HFFc6 (cell line): ENCODE measurements around the gene RAPGEF5. TPM values are rescaled to one million over a fixed set of nuclear protein-coding genes. Genes with fewer than 3 reads are reported as not detected.

Experiments
- DNase-seq: peaks from one replicate; pipeline ENCODE4 v3.0.0-alpha.2; 2018
- H3K27ac Mint-ChIP-seq: 2 replicates; pipeline ENCODE4 v1.8.0; 2020; ENCODE audit warnings: mild to moderate bottlenecking, mixed read lengths
- H3K27me3 Mint-ChIP-seq: 2 replicates; pipeline ENCODE4 v1.8.0; 2021; ENCODE audit warnings: mild to moderate bottlenecking, moderate library complexity, mixed read lengths; ENCODE audit not compliant: insufficient read depth
- H3K36me3 Mint-ChIP-seq: 2 replicates; pipeline ENCODE4 v1.8.0; 2021; ENCODE audit warnings: low read depth, mixed read lengths
- H3K4me1 Mint-ChIP-seq: 2 replicates; pipeline ENCODE4 v1.8.0; 2020; ENCODE audit warnings: low read depth, mixed read lengths
- H3K4me3 Mint-ChIP-seq: 2 replicates; pipeline ENCODE4 v1.8.0; 2020; ENCODE audit warnings: mild to moderate bottlenecking, moderate library complexity, mixed read lengths
- H3K9me3 Mint-ChIP-seq: 2 replicates; pipeline ENCODE4 v1.8.0; 2020; ENCODE audit warnings: mild to moderate bottlenecking, mixed read lengths
- CTCF ChIP-seq: fragments of 200-600 bp; sonication (generic); IDR thresholded peaks from 2 replicates; pipeline ENCODE4 v1.5.0; 2021; ENCODE audit warnings: antibody characterized with exemption, mild to moderate bottlenecking
- total RNA-seq, 6 experiments: library from RNA; stranded (reverse); fragmentation: NEBNext Ultra II Directional; extraction: Animal tissue kit (Norgen Biotek cat#: 25700); gene quantifications; 2 replicates in 1 of 6; 3 replicates in 5 of 6; pipeline ENCODE4 v1.2.3, GENCODE V29; 2021

The RAPGEF5 gene
- total RNA-seq, 6 experiments from 2014 or later = 0.33 to 2.4 (median 1.3) TPM

DNA sequence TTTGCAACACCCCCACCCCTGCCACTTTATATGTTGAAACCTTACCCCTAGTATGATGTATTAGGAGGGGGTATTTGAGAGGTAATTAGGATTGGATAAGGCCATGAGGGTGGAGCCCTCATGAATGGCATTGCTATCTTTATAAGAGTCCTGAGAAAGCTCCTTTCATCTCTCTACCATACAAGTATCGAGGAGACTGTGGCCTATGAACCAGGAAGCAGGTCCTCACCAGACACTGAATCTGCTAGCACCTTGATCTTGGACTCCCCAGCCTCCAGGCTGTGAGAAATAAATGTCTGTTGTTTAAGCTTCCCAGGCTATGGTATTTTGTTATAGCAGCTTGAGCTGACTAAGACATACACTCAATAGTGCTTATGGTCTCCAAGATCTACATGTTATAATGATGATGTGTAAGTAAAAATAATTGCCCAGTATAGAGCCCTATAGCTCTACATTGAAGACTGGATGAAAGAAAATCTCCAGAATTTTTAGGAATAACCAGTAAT is 188.8 kb downstream of the RAPGEF5 start:
- Mint-ChIP-seq H3K36me3 (no peaks in the 10 kb centered on the region), H3K4me3 (no peak overlapping the region), H3K4me1 (no peaks in the 10 kb centered on the region), H3K27ac (no peak overlapping the region), H3K27me3 (no peaks in the 10 kb centered on the region; the same call in 1 of the 2 replicates), H3K9me3 (no peaks in the 10 kb centered on the region)
- TF ChIP-seq CTCF = no peak
- DNase-seq = no peak

DNA sequence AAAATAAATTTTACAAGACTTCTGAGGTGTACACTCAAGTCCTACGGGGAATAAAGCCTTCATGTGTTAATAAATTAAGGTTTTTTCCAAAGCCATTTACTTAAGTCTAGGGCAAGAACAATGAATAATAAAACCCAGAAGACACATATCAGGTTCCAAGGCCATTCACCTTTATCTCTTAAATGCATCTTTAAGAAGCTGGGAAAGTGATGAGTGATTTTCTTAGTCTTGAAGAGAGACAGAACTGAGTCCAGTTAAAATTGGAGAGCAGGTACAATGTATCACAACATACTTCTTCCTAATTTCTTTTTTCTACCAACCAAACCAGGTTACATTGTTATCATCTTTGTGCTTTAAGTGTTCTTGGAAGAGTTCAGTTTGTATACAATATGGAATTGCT is 189.5 kb downstream of the RAPGEF5 start:
- TF ChIP-seq CTCF = no peak
- Mint-ChIP-seq H3K9me3 (no peaks in the 10 kb centered on the region), H3K4me1 (no peaks in the 10 kb centered on the region), H3K4me3 (no peak overlapping the region), H3K27me3 (peaks cover 2% of the 10 kb centered on the region; the same call in 1 of the 2 replicates), H3K36me3 (no peaks in the 10 kb centered on the region), H3K27ac (no peak overlapping the region)
- DNase-seq = no peak

GRCh38 chr7:22166928-22167327 is 190.0 kb downstream of the RAPGEF5 start:
- no peaks in the 10 kb centered on the region for H3K4me1 Mint-ChIP-seq
- no peak for DNase-seq
- TF ChIP-seq CTCF = no peak
- H3K36me3 Mint-ChIP-seq = no peaks in the 10 kb centered on the region
- H3K9me3 Mint-ChIP-seq = no peaks in the 10 kb centered on the region
- no peak overlapping the region for H3K27ac Mint-ChIP-seq
- no peak overlapping the region for H3K4me3 Mint-ChIP-seq
- H3K27me3 Mint-ChIP-seq = peaks cover 3% of the 10 kb centered on the region; the same call in 1 of the 2 replicates

GRCh38 chr7:22159341-22159740 is 197.6 kb downstream of the RAPGEF5 start:
- no peak overlapping the region for H3K4me3 Mint-ChIP-seq
- H3K27me3 Mint-ChIP-seq = peaks cover 3% of the 10 kb centered on the region; the same call in 1 of the 2 replicates
- H3K36me3 Mint-ChIP-seq = no peaks in the 10 kb centered on the region
- TF ChIP-seq CTCF = no peak
- no peak for DNase-seq
- H3K9me3 Mint-ChIP-seq = no peaks in the 10 kb centered on the region
- H3K4me1 Mint-ChIP-seq = peaks cover 24% of the 10 kb centered on the region
- no peak overlapping the region for H3K27ac Mint-ChIP-seq

- peaks cover 24% of the 10 kb centered on the region for H3K4me1 Mint-ChIP-seq
- TF ChIP-seq CTCF = no peak
- DNase-seq = no peak
- no peaks in the 10 kb centered on the region for H3K36me3 Mint-ChIP-seq
- peaks cover 1% of the 10 kb centered on the region; the same call in 1 of the 2 replicates for H3K27me3 Mint-ChIP-seq
- H3K9me3 Mint-ChIP-seq = no peaks in the 10 kb centered on the region
- H3K4me3 Mint-ChIP-seq = no peak overlapping the region
- no peak overlapping the region for H3K27ac Mint-ChIP-seq
Measured at GRCh38 chr7:22157552-22157951, 199.4 kb downstream of the RAPGEF5 start.
